Raji (cell line): ENCODE measurements around the gene IL17A.

Experiments
- POLR2A ChIP-seq: IDR thresholded peaks from 2 replicates; pipeline ENCODE4 v1.6.1; 2011; ENCODE audit warnings: low read depth, low read length, control low read depth; ENCODE audit not compliant: insufficient read depth

Gene IL17A

DNA sequence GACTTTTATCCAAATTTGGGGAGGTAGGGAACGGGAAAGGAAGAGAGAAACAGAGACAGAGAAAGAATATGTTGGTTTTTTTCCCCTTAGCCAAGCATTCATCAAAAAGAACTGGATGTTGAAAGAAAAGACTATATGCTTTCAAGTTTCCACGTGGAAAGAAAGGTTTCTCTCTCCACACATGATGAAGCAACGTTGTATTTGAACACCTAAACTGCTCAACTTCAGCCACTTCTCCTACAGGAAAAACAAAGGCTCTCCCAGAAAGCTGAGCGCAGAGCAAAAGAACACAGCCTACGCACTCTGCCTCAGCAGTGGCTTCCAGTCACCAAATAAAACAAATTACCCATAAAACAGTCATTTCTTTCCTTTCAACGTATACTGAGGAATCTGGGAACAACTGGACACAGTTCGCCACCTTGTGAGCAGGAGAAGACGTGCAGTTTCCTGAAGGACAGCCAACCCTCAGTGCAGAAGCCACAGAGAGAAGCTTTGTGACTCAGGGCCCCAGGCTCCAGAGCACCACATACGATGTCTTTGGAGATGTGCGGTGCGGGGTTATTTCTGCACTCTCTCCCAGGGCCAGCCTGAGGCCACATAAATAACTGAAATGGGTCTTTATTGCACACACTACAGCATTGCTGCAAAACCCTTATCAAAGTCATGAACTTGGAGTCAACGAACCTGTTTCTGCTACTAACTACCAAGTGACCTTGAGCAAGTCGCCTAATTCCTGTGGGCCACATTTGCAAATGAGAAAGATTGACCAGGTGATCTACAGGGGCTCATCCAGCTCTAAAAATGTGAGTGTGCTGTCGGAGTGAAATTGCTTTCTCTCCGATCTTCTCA is 48.0 kb downstream of the IL17A start:
- no peak for TF ChIP-seq POLR2A
